Activated CD8-positive, alpha-beta memory T cell treated with anti-CD3 and anti-CD28 coated beads for 4 hours (primary cell): ENCODE results near the gene CSNK1E.

Experiments
- DNase-seq, 2 donors: peaks; one replicate each; pipeline ENCODE4 v3.0.0-alpha.2; 2020; ENCODE audit warnings: low read depth in 2 of 2

The CSNK1E gene

DNA sequence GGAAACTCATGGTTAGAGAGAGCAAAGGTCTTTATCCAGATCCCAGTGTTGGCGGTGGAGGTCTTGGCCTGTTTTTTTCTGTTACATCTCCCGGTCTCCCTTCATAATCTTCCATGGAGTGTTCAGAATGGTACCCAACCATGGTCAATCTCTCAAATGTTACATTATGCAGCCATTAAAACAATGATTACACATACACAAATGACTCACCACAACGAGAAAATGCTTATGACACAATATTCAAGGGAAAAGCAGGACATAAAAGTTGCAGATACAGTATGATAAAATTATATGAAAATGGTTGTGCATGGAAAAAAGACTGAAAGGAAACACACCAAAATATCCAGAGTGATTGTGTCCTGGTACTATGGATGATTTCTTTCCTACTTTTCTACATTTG lies 17.8 kb upstream of the CSNK1E start:
- no peak for DNase-seq

DNA sequence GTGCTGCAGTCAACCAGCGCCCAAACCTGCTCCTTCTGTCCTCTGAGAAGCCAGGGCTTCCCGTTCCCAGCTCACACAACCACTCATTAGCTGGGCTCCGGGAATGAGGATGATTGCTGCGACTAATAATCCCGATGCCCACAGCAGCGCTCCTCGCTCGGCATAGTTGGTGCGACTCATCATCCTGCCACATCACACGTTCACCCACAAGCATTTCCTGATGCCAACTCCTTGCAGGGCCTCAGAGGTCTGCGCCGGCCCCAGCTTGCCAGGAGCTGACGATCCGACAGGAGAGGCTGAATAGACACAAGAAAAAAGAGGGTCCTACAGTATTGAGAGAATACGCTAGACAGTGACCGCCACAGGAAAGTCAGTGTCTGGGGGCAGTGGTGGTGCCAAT lies 10.6 kb upstream of the CSNK1E start:
- no peak for DNase-seq

DNA sequence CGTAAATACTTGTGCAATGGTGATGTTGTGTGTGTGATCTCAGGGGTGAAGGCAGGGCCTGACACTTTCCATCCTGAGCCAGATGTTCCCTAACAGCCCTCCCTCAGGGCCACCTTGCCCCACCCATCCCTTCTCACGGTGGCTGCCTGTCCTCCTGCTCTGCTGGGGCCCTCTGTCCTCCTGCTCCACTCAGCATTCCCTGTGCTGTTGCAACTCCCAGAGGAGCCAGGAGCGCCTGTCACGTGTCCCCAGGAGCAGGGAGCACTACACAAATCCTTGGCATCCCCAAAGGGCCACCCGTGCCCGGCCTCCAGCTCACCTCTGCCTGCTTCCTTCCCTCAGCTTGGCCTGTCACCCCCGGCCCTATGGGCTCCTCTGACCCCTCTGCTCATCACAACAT lies 10.2 kb upstream of the CSNK1E start:
- no peak for DNase-seq

DNA sequence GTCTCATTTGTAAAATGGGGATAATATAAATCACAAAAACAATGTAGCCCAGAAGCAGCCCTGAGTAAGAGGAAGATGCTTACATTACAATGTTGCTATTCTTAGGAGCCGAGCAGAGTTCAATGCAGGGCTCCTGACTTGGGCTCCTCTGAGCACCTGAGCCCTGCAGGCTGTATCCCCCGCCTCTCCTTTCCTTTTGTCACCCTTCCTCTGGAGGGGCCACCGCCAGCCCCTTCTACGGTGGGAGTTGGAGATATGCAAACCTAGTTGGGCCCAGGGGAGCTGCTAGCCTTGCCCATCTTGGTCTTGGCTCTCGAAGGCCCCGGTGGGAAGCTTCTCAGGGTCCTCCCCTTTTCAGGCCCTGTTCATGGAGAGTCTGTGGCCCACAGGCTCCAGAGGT lies 8.4 kb upstream of the CSNK1E start:
- DNase-seq = no peak

DNA sequence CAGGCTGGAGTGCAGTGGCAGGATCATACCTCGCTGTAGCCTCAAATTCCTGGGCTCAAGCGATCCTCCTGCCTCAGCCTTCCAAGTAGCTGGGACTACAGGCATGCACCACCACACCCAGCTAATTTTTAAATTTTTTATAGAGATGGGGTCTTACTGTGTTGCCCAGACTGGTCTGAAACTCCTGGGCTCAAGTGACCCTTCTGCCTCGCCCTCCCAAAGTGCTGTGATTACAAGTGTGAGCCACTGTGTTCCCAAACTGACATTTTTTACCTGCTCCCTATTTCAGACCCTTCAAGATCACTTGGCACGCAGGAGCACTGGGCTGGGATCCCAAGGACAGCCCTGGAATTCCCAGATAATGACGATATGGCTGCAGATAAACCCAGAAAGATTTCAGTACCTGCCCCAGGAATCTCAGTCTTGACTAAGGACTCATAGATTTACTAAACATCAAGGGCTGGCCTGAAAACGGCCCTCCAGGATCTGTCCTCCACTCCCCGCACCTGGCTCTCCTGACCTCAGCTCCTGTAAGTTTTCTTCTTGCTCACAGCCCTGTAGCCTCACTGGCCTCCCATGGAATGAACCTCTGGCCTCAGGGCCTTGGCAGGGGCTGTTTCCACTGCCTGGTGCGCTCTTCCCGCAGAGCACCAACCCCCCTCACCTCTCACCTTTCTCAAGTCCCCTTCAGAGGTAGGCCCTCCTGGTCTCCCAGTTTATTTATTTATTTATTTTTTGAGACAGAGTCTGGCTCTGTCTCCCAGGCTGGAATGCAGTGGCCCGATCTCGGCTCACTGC lies 3.6 kb upstream of the CSNK1E start:
- DNase-seq = no peak

DNA sequence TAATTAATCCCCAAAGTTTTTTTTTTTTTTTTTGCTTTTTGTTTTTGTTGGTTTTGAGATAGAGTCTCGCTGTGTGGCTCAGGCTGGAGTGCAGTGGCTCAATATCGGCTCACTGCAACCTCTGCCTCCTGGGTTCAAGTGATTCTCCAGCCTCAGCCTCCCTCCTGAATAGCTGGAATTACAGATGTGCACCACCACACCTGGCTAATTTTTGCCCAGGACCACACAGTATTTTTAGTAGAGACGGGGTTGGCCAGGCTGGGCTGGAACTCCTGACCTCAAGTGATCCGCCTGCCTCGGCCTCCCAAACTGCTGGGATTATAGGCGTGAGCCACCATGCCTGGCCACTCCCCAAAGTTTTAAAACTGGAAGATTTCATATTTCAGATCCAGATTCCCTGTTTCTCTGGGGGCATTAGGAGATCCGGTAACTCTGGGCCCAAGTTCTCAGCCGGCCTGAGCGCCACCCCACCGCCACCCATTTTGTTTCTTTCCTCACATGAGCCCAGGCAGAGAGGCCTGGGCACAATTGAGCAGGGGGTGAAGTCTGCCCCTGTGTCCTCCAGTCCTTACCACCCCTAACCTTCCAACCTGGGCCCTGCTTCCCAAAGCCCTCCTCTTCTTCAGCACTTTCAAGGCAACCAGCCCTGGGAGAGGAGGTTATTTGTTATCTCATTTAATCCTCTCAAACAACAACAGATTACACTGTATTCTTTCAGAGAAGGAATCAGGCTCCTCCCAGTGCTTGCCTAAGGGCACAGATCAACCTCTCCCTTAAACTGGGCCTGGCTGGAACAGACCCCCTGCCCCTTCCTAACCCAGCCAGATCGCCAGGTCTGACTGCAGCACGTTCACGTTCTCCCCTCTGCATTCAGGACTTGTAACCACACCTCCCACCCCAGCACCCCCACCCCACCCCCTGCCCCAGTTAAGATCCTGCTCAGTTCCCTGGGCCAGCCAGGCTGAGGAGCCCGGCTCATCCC lies 1.9 kb upstream of the CSNK1E start:
- DNase-seq = no peak

DNA sequence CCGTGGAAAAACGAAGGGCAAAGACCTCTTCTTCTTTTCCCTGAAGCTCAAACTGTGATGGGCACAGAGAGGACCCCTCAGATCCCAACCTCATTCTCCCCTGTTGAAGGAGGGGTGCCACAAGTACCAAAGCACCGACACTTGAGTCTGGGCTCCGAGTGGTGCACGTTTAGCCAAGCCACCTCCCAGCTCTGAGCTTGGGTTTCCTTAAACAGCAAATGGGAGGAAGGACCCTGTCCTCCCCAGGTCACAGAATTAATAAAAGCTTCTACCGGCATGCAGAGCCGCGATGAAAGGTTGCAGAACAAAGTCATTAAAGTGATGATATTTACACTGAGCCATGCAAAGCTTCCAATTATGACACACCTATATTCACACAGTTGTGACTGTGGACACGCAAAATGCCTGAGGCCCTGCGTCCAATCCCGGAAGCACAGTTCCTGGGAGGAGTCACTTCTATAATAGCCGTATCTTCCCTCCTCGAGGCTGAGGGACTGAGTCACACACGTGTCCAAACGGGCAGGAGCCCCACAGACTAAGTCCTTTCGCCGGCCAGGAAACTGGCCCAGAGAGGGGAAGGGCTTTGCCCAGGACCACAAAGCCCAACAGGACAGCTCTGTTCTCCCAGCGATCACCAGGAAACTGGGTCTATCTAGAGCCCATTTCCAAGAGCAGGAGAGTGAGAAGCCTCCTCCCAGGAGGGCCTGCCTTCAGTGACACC lies 922 bp upstream of the CSNK1E start:
- no peak for DNase-seq

DNA sequence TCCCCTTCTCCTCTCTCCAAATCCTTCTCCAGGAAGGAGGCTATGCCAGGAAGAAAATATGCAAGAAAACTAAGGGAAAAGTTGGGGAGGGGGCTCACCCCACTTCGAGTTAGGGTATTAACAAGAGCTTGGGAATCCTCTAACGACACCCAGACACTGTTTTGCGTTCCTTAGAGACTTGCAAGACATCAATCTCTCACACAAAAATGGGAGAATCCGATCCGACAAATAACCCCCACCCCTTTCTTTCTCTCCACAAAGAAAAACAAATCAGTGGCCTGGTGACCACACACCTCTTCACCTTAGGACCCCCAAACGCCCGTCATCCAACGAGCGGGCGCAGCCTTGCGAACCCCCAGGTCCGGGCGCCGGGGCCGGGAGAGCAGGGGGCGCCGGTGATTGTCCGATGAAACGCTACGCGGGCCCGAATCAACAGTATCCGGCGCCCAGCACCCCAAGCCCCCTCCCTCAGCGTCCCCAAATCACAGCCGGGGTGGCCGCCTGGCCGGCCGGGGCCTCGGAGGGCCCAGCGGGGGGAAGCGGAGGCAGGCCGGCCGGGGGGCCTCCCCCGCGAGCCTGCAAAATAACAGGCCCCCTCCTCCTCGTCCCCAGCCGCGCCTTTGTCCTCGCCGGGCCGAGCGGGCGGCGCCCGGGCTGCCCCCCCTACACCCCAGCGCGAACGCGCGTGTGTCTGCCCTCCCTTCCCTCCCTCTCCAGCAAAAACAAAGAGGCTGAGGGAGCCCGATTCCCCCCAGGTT lies 690 bp downstream of the CSNK1E start:
- no peak for DNase-seq

DNA sequence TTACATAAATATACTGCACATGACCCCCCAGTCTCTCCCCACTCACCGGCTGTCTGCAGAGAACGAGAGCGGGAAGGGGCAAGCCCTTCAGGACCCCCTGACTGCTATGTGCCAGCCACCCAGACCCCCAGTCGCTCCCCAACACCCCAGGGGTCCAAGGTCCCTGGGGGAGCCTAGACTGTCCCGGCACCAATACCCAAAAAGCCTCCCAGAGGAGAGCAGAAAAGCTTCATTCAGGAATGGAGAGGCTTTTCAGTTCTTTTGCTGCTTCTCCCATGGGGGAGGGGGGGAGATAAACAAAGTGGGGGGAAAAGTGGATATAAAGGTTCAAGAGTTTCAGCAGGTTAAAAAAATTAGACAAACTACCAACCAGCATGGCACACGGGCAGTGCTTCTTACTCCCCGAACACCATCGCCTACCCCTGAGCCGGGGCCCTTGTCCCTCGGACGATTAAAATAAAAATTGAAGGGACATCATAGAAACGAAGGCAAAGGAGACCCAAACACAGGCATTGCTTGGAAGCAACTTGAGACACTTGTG lies 1.3 kb downstream of the CSNK1E start:
- no peak for DNase-seq

DNA sequence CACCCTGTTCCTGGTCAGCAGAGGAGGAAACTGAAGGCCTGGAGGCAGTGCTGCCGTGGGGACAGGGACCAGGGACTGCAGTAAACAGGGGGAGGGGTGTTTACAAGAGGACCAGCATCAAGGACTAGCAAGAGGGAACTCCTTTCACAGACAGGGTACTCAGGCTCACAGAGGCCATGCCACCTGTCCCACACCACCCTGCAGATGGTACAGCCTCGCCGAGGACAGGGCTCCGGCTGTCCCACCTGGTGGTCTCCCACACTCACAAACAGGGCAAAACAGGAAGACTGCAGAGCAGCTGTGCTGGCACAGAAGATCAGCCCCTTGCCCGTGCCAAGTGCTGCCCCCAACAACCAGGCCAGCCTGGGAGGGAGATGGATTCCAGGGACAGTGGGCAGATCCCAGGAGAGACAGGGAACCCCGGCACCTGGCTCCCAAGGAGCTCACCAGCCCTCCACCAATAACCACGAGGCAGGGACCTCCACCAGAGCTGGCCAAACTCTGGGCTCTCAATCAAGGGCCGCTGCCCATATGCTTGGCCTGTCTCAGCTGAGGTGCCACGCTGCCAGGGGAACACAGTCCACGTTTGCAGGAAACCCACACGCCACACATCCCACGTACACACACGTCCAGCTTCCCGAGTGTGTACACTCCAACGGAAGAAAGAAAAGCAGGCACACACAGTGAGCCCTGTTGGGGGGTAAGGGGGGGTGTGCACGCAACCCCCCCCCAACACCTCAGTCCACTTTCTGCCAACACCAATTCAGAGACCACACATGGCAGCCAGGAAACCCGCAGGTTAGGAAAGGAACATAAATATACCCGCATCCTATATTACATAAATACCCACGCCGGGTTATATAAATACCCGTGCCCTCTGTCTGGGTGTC lies 2.1 kb downstream of the CSNK1E start:
- DNase-seq = no peak

DNA sequence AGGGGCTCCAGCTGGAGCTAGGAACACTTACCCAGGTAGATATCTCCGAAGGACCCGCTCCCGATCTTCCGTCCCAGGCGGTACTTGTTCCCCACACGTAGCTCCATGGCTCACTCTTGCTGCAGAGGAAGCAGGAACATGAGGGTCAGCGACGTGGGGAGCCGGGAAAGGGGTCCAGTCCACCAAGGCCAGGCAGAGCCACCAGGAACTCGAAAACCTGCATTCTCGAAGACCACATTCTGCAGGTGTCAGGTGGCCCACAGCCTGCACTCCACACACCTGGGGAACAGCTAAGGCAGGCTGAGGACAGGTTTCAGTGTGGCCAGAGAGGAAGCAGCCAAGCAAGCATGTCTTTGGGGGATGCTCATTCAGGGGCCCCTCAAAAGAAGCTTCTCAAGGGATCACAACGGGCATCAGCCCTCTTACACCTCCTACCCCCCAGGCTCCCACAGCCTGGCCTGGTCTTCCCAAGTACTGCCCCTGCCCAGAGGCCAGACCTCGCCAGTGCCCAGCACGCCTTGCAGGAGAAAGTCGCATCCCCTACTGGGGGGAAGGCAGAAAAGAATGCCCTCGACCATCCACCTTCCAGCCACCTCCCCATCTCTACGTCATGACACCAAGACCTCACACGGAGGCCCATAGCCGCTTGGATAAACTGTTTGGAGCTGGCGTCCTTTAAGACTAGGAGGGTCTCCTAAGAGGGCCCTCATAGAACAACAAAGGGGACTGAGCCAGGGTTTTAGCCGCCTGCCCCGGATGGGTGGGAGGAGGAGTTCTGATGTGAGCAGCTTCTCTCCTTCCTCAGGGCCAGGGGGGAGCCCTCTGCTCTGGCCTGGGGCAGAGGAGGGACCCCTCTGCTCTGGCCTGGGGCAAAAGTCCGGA lies 2.9 kb downstream of the CSNK1E start:
- DNase-seq = no peak

DNA sequence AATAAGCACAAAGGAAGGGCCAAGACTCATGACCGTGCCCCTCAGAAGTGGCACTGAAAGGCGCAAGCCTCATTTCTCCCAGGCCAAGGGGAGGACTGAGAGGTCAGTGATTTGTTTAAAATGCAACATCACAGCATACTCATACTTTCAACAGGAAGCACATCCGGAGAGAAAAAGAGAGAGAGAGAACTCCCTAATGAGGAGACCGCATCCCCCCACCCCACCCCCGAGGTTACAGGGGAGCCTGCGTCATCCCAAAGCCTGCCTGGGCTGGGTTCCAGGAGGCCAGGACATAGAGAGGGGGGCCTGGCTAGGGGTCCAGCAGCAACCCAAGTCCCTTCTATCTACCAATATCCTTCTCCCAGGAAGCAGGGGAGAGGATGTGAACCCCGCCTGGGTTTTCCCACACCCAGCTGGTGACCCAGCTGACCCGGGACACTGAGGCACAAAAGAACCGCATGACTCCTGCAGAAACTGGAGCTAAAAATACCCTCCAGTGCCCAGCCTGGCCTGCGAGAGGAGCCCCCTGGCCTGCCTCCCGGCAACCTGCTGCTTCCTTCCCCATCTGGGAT lies 3.8 kb downstream of the CSNK1E start:
- DNase-seq = no peak

DNA sequence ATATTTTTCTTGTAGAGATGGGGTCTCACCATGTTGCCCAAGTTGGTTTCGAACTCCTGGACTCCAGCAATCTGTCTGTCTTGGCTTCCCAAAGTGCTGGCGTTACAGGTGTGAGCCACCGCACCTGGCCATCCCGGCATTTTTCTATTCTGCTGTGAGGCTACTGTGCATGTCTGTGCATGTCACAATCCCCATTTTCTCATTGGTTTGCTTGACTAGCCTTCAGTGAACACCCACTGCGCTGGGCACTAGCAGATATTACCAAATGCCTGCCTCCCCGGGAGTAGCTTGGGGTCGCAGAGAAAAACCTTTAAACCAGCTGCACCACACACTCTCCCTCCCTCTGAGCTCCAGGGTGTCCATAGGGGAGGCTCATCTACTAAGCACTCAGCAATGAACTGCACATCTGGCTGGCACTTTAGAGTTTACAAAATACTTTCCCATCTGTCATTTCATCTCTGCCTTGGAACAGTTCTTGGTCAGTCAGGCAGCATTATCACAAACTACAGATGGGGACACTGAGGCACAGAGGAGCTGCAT lies 4.9 kb downstream of the CSNK1E start:
- no peak for DNase-seq

DNA sequence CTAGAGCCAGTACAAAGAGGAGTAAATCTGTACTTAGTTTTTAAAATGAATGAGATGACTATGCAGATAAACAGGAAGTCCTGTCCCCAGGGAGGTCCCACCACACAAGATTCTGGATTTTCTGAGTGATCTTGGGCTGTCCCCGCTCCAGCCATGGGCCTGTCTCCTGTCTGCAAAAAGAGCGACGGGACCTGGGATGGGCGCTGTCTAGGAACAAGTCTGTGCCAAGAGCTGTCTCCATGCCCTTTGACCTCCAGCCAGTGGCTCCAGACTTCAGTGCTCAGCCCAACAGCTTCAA lies 6.0 kb downstream of the CSNK1E start:
- DNase-seq = no peak

DNA sequence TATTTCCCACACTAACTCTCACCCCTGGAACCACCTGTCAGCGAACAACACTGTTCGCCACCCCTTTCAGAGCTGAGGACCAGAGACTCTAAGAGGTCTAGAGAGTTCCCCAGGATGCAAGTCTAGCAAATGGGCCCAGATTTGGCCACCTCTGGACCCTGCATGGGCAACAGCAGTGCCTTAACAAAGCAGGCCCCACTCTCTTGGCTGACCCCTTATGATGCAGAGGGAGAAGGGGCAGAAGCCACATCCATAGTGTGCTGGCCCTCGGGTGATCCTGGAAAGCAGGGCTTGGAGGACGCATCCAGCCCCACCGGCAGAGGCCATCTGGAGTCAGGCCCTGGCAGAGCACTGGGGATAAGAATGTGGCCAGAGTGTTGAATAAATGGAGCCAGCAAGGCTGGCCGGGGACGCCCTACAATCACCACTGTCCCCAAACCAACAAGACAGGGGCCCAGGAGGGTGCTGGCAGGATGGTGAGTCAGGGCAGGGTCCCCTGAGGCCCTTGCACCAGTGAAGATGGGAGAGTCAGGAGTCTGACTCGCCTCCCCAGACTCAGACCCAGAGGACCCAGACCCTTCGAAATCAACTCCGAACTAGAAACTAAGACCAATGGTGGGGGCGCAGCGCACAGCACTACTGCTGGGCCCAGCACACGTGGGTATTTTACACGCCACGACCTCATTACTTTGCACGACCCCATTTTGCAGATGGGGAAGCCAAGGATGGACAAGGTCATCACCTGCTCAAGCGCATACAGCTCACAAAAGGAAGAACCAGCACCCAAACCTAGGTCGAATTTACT lies 6.5 kb downstream of the CSNK1E start:
- DNase-seq = no peak

DNA sequence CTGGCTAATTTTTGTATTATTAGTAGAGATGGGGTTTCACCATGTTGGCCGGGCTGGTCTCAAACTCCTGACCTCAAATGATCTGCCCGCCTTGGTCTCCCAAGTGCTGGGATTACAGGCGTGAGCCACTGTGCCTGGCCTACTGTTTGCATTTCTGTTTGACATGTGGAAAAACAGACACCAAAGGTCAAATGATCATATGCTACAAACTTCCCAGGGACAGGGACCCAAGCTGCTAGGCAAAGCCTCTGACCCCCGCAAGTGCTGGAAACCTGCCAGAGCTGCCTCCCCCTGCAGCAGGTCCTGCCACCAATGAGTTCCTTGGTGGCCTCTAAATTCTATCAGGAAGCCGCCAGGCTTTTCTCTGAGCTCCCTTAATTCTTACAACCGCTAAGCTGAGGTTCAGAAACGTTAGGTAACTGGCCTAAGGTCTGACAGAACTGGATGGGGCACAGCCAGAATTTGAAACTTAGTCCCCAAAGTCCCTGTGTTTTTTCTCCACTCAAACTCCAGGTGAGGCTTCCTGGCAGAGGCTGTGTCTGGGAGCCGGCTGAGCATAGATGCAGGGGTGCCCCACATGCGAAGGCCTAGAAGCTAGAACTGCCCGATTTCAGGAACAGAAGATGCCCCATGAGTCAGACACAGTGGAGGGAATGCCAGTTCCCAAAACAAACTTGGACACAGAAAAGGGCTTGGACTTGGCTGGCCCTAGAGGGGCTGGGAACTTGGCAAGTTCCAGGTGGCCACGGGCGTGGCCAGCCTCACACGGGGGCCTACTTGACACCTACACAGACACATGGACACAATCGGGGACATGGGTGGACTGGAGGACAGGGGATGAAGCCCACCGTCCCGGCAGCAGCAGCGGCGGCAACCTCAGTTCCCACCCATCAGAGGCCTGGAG lies 7.4 kb downstream of the CSNK1E start:
- no peak for DNase-seq
